Measurements from ENCODE around the gene TSPAN6. TPM values are rescaled to one million over a fixed set of nuclear protein-coding genes. Genes with fewer than 3 reads are reported as not detected.

TSPAN6 gene
- total RNA-seq, 1 experiment from 2014 or later, result 7.2 TPM

GRCh38 chrX:100663642-100664041, 27.0 kb upstream of the TSPAN6 start:
- ChIA-PET POLR2A (no interaction called here), CTCF (no interaction called here)
- Histone ChIP-seq H3K27ac (ENCODE audit: low read length) (no peak overlapping the region), H3K36me3 (ENCODE audit: control insufficient read depth, insufficient read depth, low read length) (no peaks in the 10 kb centered on the region), H3K4me3 (ENCODE audit: low read depth in 2 of 2, low read length in 2 of 2) (no peak overlapping the region), H3K27me3 (ENCODE audit: control insufficient read depth, insufficient read depth, low read length) (no peaks in the 10 kb centered on the region), H3K4me1 (ENCODE audit: control insufficient read depth, insufficient read depth, low read length) (no peaks in the 10 kb centered on the region), H3K9me3 (ENCODE audit: control insufficient read depth, insufficient read depth, low read depth, low read length) (no peaks in the 10 kb centered on the region)
- intact Hi-C loops (cut with micrococcal nuclease; ENCODE audit: unreplicated experiment) (no loop called here), in situ Hi-C loops (cut with HindIII; ENCODE audit: low pct_unique_long_range_greater_than_20kb, low sequenced_read_pairs) (no loop called here)
- TF ChIP-seq POLR2AphosphoS5 (IDR thresholded peaks at IDR 0.05; ENCODE audit: low read depth, low read length) (no peak), SIN3A (IDR thresholded peaks at IDR 0.05; ENCODE audit: borderline replicate concordance, insufficient read depth, low read depth, low read length) (no peak), TCF7L2 (IDR thresholded peaks at IDR 0.05; ENCODE audit: low read depth, low read length) (no peak)
- TF ChIP-seq, protein P1, sequence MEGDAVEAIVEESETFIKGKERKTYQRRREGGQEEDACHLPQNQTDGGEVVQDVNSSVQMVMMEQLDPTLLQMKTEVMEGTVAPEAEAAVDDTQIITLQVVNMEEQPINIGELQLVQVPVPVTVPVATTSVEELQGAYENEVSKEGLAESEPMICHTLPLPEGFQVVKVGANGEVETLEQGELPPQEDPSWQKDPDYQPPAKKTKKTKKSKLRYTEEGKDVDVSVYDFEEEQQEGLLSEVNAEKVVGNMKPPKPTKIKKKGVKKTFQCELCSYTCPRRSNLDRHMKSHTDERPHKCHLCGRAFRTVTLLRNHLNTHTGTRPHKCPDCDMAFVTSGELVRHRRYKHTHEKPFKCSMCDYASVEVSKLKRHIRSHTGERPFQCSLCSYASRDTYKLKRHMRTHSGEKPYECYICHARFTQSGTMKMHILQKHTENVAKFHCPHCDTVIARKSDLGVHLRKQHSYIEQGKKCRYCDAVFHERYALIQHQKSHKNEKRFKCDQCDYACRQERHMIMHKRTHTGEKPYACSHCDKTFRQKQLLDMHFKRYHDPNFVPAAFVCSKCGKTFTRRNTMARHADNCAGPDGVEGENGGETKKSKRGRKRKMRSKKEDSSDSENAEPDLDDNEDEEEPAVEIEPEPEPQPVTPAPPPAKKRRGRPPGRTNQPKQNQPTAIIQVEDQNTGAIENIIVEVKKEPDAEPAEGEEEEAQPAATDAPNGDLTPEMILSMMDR (IDR thresholded peaks at IDR 0.05), result no peak
- TF ChIP-seq, protein P2, sequence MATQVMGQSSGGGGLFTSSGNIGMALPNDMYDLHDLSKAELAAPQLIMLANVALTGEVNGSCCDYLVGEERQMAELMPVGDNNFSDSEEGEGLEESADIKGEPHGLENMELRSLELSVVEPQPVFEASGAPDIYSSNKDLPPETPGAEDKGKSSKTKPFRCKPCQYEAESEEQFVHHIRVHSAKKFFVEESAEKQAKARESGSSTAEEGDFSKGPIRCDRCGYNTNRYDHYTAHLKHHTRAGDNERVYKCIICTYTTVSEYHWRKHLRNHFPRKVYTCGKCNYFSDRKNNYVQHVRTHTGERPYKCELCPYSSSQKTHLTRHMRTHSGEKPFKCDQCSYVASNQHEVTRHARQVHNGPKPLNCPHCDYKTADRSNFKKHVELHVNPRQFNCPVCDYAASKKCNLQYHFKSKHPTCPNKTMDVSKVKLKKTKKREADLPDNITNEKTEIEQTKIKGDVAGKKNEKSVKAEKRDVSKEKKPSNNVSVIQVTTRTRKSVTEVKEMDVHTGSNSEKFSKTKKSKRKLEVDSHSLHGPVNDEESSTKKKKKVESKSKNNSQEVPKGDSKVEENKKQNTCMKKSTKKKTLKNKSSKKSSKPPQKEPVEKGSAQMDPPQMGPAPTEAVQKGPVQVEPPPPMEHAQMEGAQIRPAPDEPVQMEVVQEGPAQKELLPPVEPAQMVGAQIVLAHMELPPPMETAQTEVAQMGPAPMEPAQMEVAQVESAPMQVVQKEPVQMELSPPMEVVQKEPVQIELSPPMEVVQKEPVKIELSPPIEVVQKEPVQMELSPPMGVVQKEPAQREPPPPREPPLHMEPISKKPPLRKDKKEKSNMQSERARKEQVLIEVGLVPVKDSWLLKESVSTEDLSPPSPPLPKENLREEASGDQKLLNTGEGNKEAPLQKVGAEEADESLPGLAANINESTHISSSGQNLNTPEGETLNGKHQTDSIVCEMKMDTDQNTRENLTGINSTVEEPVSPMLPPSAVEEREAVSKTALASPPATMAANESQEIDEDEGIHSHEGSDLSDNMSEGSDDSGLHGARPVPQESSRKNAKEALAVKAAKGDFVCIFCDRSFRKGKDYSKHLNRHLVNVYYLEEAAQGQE (IDR thresholded peaks at IDR 0.05; ENCODE audit: insufficient read depth in 1 of 2, low read depth in 2 of 2, low read length in 1 of 2), result no peak
- DNase-seq (ENCODE audit: low read depth, low spot score), result no peak
- no peak for ATAC-seq
- no TSS peak for BruUV-seq (replicated peaks)

DNA sequence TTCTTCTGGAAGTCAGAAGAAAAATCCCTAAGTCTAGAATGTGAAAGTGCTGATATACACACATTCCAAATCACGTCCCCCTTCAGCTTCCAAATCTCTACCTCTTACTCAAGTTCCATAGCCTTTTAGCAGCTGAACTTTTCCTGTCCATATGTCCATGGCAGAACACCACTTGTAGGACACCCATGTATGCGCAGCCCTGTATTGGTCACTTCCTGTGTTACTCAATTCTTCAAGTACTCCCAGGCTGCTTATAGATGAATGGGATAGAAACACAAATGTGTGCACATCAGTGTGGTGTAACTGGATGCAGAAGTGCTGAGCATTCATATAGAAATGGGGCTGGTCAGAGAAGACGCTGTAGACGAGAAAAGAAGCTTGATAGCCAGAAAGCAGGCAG, 26.2 kb upstream of the TSPAN6 start:
- Histone ChIP-seq H3K27me3 (ENCODE audit: control insufficient read depth, insufficient read depth, low read length) (no peaks in the 10 kb centered on the region), H3K4me3 (ENCODE audit: low read depth in 2 of 2, low read length in 2 of 2) (no peak overlapping the region), H3K27ac (ENCODE audit: low read length) (no peak overlapping the region), H3K9me3 (ENCODE audit: control insufficient read depth, insufficient read depth, low read depth, low read length) (no peaks in the 10 kb centered on the region), H3K4me1 (ENCODE audit: control insufficient read depth, insufficient read depth, low read length) (no peaks in the 10 kb centered on the region), H3K36me3 (ENCODE audit: control insufficient read depth, insufficient read depth, low read length) (no peaks in the 10 kb centered on the region)
- BruUV-seq (replicated peaks), result no TSS peak
- intact Hi-C loops (cut with micrococcal nuclease; ENCODE audit: unreplicated experiment), result no loop called here
- ChIA-PET POLR2A (no interaction called here), CTCF (no interaction called here)
- ATAC-seq, result no peak
- TF ChIP-seq, protein P2 (IDR thresholded peaks at IDR 0.05; ENCODE audit: insufficient read depth in 1 of 2, low read depth in 2 of 2, low read length in 1 of 2), result no peak
- no peak for TF ChIP-seq TCF7L2 (IDR thresholded peaks at IDR 0.05; ENCODE audit: low read depth, low read length)
- no peak for TF ChIP-seq POLR2AphosphoS5 (IDR thresholded peaks at IDR 0.05; ENCODE audit: low read depth, low read length)
- no peak for TF ChIP-seq SIN3A (IDR thresholded peaks at IDR 0.05; ENCODE audit: borderline replicate concordance, insufficient read depth, low read depth, low read length)
- TF ChIP-seq, protein P1 (IDR thresholded peaks at IDR 0.05), result no peak
- no peak for DNase-seq (ENCODE audit: low read depth, low spot score)
- in situ Hi-C loops (cut with HindIII; ENCODE audit: low pct_unique_long_range_greater_than_20kb, low sequenced_read_pairs), result no loop called here
